ENCODE data around the gene ASXL2. TPM values are rescaled to one million over a fixed set of nuclear protein-coding genes. Genes with fewer than 3 reads are reported as not detected.
"Not testable (repeated sequence)": the region's sequence is repeated elsewhere in the genome, so short reads cannot be mapped to it uniquely, and the experiment has no call there.

ASXL2 gene
- total RNA-seq, 2 experiments from 2014 or later: 43.7 to 45.0 TPM

DNA sequence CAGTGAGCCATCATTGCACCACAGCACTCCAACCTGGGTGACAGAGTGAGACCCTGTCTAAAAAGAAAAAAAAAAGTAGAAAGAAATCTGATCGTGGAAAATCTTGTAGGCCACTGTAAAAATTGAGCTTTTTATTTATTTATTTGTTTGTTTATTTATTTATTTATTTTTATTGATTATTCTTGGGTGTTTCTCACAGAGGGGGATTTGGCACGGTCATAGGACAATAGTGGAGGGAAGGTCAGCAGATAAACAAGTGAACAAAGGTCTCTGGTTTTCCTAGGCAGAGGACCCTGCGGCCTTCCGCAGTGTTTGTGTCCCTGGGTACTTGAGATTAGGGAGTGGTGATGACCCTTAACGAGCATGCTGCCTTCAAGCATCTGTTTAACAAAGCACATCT lies 31.3 kb upstream of the ASXL2 start:
- not testable (repeated sequence) for H3K4me3 Mint-ChIP-seq; H3K36me3 Mint-ChIP-seq (ENCODE audit: low read depth); DNase-seq; H3K27ac Mint-ChIP-seq; H3K27me3 Mint-ChIP-seq; H3K9me3 Mint-ChIP-seq; H3K4me1 Mint-ChIP-seq
- CTCF ChIA-PET: interaction anchor here (1.0 kb wide), 1 partner anchor 41 kb away, joined by 3 read pairs; no protein-coding TSS in a partner anchor
- POLR2A ChIA-PET: interaction anchor here (1.4 kb wide), 1 partner anchor 31 kb away, joined by 3 read pairs; the partner anchor contains the start of gene ASXL2

- H3K27me3 Mint-ChIP-seq: no peaks in the 10 kb centered on the region
- no peak overlapping the region for H3K4me3 Mint-ChIP-seq
- H3K9me3 Mint-ChIP-seq: no peaks in the 10 kb centered on the region
- no peak for DNase-seq
- no peak overlapping the region for H3K27ac Mint-ChIP-seq
- ChIA-PET POLR2A (interaction anchor here (0.9 kb wide), 1 partner anchor 11 kb away, joined by 3 read pairs; no protein-coding TSS in a partner anchor), CTCF (no interaction called here)
- H3K4me1 Mint-ChIP-seq: no peaks in the 10 kb centered on the region
- H3K36me3 Mint-ChIP-seq (ENCODE audit: low read depth): no peaks in the 10 kb centered on the region
These were observed 26.8 kb upstream of the ASXL2 start for GRCh38 chr2:25905126-25905525.

DNA sequence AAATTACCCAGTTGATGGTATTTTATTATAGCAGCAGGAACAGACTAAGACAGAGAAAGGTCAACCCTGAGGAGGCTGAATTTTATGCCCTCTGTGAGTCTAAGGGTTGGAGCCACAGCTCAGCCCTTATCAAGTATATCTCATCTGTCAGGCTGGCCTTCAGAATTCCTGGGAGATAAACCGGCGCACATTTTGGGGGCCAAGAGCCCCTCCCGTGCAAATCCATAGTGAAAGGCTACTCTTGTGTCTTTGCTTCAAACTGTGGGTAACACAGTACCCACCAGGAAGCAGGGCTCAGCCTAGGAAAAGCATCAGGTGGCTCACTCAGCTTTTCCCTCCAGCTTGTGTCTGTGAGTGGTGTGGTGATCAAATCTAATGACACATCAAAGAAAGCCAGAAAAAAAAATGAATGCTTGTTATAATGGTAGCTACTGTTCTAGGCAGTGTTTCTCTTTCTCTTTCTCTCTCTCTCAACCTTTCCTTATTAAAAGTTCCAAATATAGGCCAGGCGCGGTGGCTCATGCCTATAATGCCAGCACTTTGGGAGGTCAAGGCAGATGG lies 25.0 kb upstream of the ASXL2 start:
- Mint-ChIP-seq H3K4me1 (no peaks in the 10 kb centered on the region), H3K36me3 (ENCODE audit: low read depth) (no peaks in the 10 kb centered on the region), H3K27ac (no peak overlapping the region), H3K9me3 (no peaks in the 10 kb centered on the region), H3K27me3 (no peaks in the 10 kb centered on the region), H3K4me3 (no peak overlapping the region)
- ChIA-PET CTCF (interaction anchor here (1.1 kb wide), 1 partner anchor 25 kb away, joined by 3 read pairs; the partner anchor contains the start of gene ASXL2), POLR2A (interaction anchor here (0.6 kb wide), 1 partner anchor 70 kb away, joined by 4 read pairs; no protein-coding TSS in a partner anchor)
- DNase-seq: no peak

- H3K9me3 Mint-ChIP-seq: no peaks in the 10 kb centered on the region
- no peaks in the 10 kb centered on the region for H3K4me1 Mint-ChIP-seq
These were observed 21.2 kb upstream of the ASXL2 start for GRCh38 chr2:25899404-25899970.

GRCh38 chr2:25897506-25897905 lies 19.2 kb upstream of the ASXL2 start:
- no peaks in the 10 kb centered on the region for H3K36me3 Mint-ChIP-seq (ENCODE audit: low read depth)
- H3K27ac Mint-ChIP-seq: no peak overlapping the region
- peaks cover 5% of the 10 kb centered on the region for H3K27me3 Mint-ChIP-seq
- DNase-seq: no peak
- POLR2A ChIA-PET: no interaction called here
- H3K4me1 Mint-ChIP-seq: no peaks in the 10 kb centered on the region
- H3K9me3 Mint-ChIP-seq: no peaks in the 10 kb centered on the region
- H3K4me3 Mint-ChIP-seq: no peak overlapping the region
- CTCF ChIA-PET: no interaction called here

More at GRCh38 chr2:25899404-25899970, 21.2 kb upstream of the ASXL2 start:
- ChIA-PET POLR2A (no interaction called here), CTCF (no interaction called here)
- DNase-seq: no peak
- Mint-ChIP-seq H3K4me3 (no peak overlapping the region), H3K27ac (no peak overlapping the region), H3K36me3 (ENCODE audit: low read depth) (no peaks in the 10 kb centered on the region), H3K27me3 (peaks cover 5% of the 10 kb centered on the region)

DNA sequence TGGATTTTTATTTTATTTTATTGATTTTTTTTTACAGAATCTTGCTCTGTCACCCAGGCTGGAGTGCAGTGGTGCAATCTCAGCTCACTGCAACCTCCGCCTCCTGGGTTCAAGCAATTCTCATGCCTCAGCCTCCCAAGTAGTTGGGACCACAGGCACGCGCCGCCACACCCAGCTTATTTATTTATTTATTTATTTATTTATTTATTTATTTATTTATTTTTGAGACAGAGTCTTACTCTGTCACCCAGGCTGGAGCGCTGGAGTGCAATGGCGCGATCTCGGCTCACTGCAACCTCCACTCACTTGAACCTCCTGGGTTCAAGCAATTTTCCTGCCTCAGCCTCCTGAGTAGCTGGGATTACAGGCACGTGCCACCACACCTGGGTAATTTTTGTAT lies 18.0 kb upstream of the ASXL2 start:
- H3K9me3 Mint-ChIP-seq; DNase-seq; H3K27me3 Mint-ChIP-seq; H3K4me1 Mint-ChIP-seq; H3K36me3 Mint-ChIP-seq (ENCODE audit: low read depth); CTCF ChIA-PET; H3K27ac Mint-ChIP-seq; POLR2A ChIA-PET; H3K4me3 Mint-ChIP-seq: not testable (repeated sequence)

GRCh38 chr2:25895610-25896009 lies 17.3 kb upstream of the ASXL2 start:
- no peaks in the 10 kb centered on the region for H3K36me3 Mint-ChIP-seq (ENCODE audit: low read depth)
- DNase-seq: no peak
- no peaks in the 10 kb centered on the region for H3K4me1 Mint-ChIP-seq
- no peaks in the 10 kb centered on the region for H3K9me3 Mint-ChIP-seq
- H3K4me3 Mint-ChIP-seq: no peak overlapping the region
- ChIA-PET CTCF (interaction anchor here (1.3 kb wide), 1 partner anchor 17 kb away, joined by 4 read pairs; the partner anchor contains the start of gene ASXL2), POLR2A (no interaction called here)
- peaks cover 7% of the 10 kb centered on the region for H3K27me3 Mint-ChIP-seq
- no peak overlapping the region for H3K27ac Mint-ChIP-seq

DNA sequence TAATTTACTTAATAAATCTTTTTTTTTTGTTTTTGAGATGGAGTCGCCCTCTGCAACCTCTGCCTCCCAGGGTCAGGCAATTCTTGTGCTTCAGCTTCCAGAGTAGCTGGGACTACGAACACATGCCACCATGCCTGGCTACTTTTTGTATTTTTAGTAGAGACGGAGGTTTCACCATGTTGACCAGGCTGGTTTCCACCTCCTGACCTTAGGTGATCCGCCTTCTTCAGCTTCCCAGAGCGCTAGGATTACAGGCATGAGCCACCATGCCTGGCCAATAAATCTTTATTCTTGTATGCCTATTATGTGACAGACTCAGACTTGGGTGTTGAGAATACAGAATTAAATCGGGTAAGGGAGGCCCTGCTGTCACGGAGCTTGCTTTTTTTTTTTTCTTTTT lies 16.7 kb upstream of the ASXL2 start:
- CTCF ChIA-PET: interaction anchor here (1.3 kb wide), 1 partner anchor 17 kb away, joined by 4 read pairs; the partner anchor contains the start of gene ASXL2

GRCh38 chr2:25894135-25894830 lies 16.0 kb upstream of the ASXL2 start:
- Mint-ChIP-seq H3K27ac (no peak overlapping the region), H3K9me3 (no peaks in the 10 kb centered on the region), H3K4me3 (no peak overlapping the region), H3K27me3 (peaks cover 7% of the 10 kb centered on the region), H3K4me1 (no peaks in the 10 kb centered on the region), H3K36me3 (ENCODE audit: low read depth) (no peaks in the 10 kb centered on the region)
- no peak for DNase-seq
- POLR2A ChIA-PET: no interaction called here
- CTCF ChIA-PET: interaction anchor here (1.3 kb wide), 1 partner anchor 16 kb away, joined by 4 read pairs; the partner anchor contains the start of gene ASXL2

More for the DNA sequence above, 16.7 kb upstream of the ASXL2 start:
- H3K4me1 Mint-ChIP-seq: no peaks in the 10 kb centered on the region
- H3K27ac Mint-ChIP-seq: no peak overlapping the region
- no peaks in the 10 kb centered on the region for H3K9me3 Mint-ChIP-seq
- POLR2A ChIA-PET: no interaction called here
- H3K36me3 Mint-ChIP-seq (ENCODE audit: low read depth): no peaks in the 10 kb centered on the region
- DNase-seq: no peak
- no peak overlapping the region for H3K4me3 Mint-ChIP-seq
- peaks cover 7% of the 10 kb centered on the region for H3K27me3 Mint-ChIP-seq

DNA sequence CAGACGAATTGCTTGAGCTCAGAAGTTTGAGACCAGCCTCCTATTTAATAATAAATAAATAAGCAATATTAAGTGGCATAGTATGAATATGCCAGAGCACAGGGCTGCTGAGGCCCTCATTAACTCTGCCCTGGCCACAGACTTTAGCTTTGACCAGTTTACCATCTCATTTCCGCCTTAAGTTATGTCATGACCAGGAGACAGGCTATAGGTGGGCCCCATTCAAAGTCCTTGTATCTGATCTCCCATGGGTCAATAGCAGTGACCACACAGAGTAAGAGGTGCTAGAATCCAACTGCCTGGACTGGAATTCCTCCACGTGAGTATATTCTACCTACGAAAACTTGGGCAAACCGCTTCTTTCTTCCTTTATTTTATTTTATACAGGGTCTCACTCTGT lies 13.4 kb upstream of the ASXL2 start:
- ChIA-PET POLR2A (no interaction called here), CTCF (interaction anchor here (1.3 kb wide), 1 partner anchor 39 kb away, joined by 3 read pairs; no protein-coding TSS in a partner anchor)
- no peaks in the 10 kb centered on the region for H3K4me1 Mint-ChIP-seq
- H3K4me3 Mint-ChIP-seq: no peak overlapping the region
- peaks cover 8% of the 10 kb centered on the region for H3K27me3 Mint-ChIP-seq
- no peaks in the 10 kb centered on the region for H3K36me3 Mint-ChIP-seq (ENCODE audit: low read depth)
- no peaks in the 10 kb centered on the region for H3K9me3 Mint-ChIP-seq
- no peak for DNase-seq
- H3K27ac Mint-ChIP-seq: no peak overlapping the region

DNA sequence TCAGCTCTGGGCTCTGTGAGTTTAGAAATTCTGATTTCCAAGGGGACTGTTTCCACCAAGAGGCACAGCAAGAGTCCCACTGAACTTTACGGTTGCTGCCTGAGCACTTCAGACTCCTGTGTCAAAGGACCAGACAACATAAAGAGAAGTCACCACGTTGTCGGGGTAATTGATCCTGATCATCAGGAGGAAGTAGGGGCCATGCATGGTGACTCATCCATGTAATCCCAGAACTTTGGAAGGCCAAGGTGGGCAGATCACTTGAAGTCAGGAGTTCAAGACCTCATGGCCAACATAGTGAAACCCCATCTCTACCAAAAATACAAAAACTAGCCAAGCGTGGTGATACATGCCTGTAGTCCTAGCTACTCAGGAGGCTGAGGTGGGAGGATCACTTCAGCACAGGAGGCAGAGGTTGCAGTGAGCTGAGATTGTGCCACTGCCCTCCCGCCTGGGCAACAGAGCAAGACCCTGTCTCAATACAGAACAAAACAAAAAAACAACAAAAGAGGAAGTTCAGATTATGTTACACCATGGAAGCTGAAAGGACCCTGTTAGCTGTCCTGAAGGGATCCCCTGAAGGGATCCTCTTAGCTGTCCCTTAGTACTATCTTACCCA lies 9.4 kb upstream of the ASXL2 start:
- Mint-ChIP-seq H3K4me3 (no peak overlapping the region), H3K36me3 (ENCODE audit: low read depth) (no peaks in the 10 kb centered on the region), H3K27me3 (peaks cover 6% of the 10 kb centered on the region), H3K27ac (no peak overlapping the region), H3K4me1 (no peaks in the 10 kb centered on the region), H3K9me3 (no peaks in the 10 kb centered on the region)
- ChIA-PET POLR2A (no interaction called here), CTCF (interaction anchor here (0.5 kb wide), 1 partner anchor 1202 kb away, joined by 3 read pairs; no protein-coding TSS in a partner anchor)
- no peak for DNase-seq

GRCh38 chr2:25885933-25886332 lies 7.6 kb upstream of the ASXL2 start:
- no peak overlapping the region for H3K4me3 Mint-ChIP-seq
- no peaks in the 10 kb centered on the region for H3K9me3 Mint-ChIP-seq
- ChIA-PET POLR2A (no interaction called here), CTCF (no interaction called here)
- no peak for DNase-seq
- peaks cover 1% of the 10 kb centered on the region for H3K4me1 Mint-ChIP-seq
- no peak overlapping the region for H3K27ac Mint-ChIP-seq
- no peaks in the 10 kb centered on the region for H3K36me3 Mint-ChIP-seq (ENCODE audit: low read depth)
- peaks cover 4% of the 10 kb centered on the region for H3K27me3 Mint-ChIP-seq

DNA sequence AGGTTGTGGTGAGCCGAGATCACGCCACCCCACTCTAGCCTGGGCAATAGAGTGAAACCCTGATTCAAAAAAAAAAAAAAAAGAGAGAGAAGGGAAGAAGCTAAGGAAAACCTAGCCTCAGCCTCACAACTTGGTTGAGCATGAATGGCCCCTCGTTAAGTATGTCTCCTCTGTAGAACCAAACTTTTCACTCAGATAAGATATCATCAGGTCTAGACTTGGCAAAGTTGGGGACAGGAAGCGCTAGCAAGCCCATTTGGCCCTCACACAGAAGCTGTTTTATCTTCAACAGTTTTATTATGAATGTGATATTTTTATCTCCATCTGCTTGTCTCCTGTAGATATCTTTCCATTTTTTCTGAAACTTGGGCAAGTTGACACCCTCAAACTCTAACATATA lies 3.5 kb upstream of the ASXL2 start:
- ChIA-PET POLR2A (no interaction called here), CTCF (interaction anchor here (0.8 kb wide), 1 partner anchor 16 kb away, joined by 3 read pairs; no protein-coding TSS in a partner anchor)
- Mint-ChIP-seq H3K4me1 (peaks cover 22% of the 10 kb centered on the region), H3K27ac (no peak overlapping the region), H3K27me3 (peaks cover 3% of the 10 kb centered on the region), H3K4me3 (no peak overlapping the region), H3K36me3 (ENCODE audit: low read depth) (peaks cover 4% of the 10 kb centered on the region), H3K9me3 (no peaks in the 10 kb centered on the region)
- no peak for DNase-seq
